AG08395 (cell line): ENCODE results near the gene DPP4.

Source experiments
- DNase-seq: peaks from one replicate; pipeline ENCODE4 v3.0.0; 2012; ENCODE audit warnings: mixed read lengths, low spot score

The DPP4 gene

GRCh38 chr2:162021516-162022058, 52.4 kb downstream of the DPP4 start:
- no peak for DNase-seq

GRCh38 chr2:162018530-162018929, 55.5 kb downstream of the DPP4 start:
- no peak for DNase-seq

- DNase-seq, result no peak
Observed at GRCh38 chr2:162017233-162017632, 56.8 kb downstream of the DPP4 start.

GRCh38 chr2:162016080-162016479, 57.9 kb downstream of the DPP4 start:
- no peak for DNase-seq

- no peak for DNase-seq
Observed at GRCh38 chr2:162014751-162015150, 59.3 kb downstream of the DPP4 start.

GRCh38 chr2:162013514-162014475, 60.2 kb downstream of the DPP4 start:
- no peak for DNase-seq

GRCh38 chr2:162012565-162013058, 61.4 kb downstream of the DPP4 start:
- no peak for DNase-seq

GRCh38 chr2:162011706-162012564, 62.1 kb downstream of the DPP4 start:
- DNase-seq, result no peak

- no peak for DNase-seq
Observed at GRCh38 chr2:162009543-162009942, 64.5 kb downstream of the DPP4 start.

- peak; percentile 11 for DNase-seq
Observed at GRCh38 chr2:162007447-162008040, 66.5 kb downstream of the DPP4 start.

- no peak for DNase-seq
Observed at GRCh38 chr2:162006337-162006736, 67.7 kb downstream of the DPP4 start.

- DNase-seq, result no peak
Observed at GRCh38 chr2:162004031-162004430, 70.0 kb downstream of the DPP4 start.

- DNase-seq, result no peak
Observed at GRCh38 chr2:162002623-162003235, 71.3 kb downstream of the DPP4 start.

GRCh38 chr2:162000431-162000830, 73.6 kb downstream of the DPP4 start:
- DNase-seq, result no peak

GRCh38 chr2:161999321-161999720, 74.7 kb downstream of the DPP4 start:
- DNase-seq, result no peak

GRCh38 chr2:161998857-161999256, 75.2 kb downstream of the DPP4 start:
- no peak for DNase-seq

GRCh38 chr2:161997916-161998471, 76.0 kb downstream of the DPP4 start:
- DNase-seq, result no peak

GRCh38 chr2:161995553-161996016, 78.4 kb downstream of the DPP4 start:
- no peak for DNase-seq

- no peak for DNase-seq
Observed at GRCh38 chr2:161994761-161995520, 79.1 kb downstream of the DPP4 start.

- peak; percentile 5 for DNase-seq
Observed at GRCh38 chr2:161992531-161992930, 81.5 kb downstream of the DPP4 start.
